ENCODE data around the gene BCAR1. TPM values are rescaled to one million over a fixed set of nuclear protein-coding genes. Genes with fewer than 3 reads are reported as not detected.
"Not testable (repeated sequence)": the region's sequence is repeated elsewhere in the genome, so short reads cannot be mapped to it uniquely, and the experiment has no call there.

The BCAR1 gene
- polyA plus RNA-seq, 3 donors: 37.1 to 44.2 (median 37.2) TPM

DNA sequence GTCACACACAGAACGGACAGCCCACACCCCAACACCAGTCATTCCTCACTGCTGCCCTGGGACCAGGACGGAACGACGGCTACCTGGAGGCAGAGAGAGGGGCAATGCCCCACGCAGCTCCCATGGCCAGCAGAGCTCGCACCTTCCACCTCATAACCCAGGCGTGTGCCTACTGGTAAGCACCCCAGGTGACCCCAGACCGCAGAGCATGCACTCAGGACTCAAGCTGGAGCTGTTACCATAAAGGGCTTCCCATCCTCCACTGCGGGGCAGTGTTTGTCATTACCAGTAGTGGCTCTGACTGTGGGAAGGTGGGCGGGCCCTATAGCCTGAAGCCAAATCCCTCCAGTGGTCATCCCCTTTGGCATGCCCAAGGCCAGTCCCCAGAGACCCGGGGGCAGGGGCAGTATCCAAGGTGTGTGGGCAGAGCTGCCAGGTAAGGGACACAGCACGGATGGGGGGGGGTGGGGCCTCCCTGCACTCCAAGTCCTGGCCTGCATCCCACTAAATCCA lies 4.7 kb upstream of the BCAR1 start:
- no peak for DNase-seq (ENCODE audit: low read depth in 3 of 3, low spot score in 2 of 3)

DNA sequence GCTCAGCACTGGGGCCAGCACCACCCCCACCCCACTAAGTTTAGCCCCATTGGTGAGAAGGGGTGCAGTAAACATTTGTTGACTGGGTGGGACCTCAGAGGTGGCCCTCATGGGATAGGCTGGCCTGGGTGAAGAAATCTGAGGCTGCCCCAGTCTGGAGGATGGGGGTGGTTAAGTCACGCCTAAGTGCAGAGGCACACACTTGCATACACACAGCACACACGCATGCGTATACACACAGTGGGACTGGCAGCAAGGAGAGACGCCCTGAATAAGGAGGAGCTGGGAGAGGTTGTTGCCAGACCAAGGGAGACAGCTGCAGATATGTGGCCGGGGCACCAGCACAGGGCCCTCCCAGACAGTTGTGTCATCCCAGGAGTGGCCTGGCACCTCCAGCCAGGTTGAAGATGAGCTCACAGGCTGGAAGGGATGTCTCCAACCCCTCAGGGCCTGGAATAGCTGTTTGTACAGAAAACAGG lies 3.0 kb upstream of the BCAR1 start:
- DNase-seq (ENCODE audit: low read depth in 3 of 3, low spot score in 2 of 3): no peak

DNA sequence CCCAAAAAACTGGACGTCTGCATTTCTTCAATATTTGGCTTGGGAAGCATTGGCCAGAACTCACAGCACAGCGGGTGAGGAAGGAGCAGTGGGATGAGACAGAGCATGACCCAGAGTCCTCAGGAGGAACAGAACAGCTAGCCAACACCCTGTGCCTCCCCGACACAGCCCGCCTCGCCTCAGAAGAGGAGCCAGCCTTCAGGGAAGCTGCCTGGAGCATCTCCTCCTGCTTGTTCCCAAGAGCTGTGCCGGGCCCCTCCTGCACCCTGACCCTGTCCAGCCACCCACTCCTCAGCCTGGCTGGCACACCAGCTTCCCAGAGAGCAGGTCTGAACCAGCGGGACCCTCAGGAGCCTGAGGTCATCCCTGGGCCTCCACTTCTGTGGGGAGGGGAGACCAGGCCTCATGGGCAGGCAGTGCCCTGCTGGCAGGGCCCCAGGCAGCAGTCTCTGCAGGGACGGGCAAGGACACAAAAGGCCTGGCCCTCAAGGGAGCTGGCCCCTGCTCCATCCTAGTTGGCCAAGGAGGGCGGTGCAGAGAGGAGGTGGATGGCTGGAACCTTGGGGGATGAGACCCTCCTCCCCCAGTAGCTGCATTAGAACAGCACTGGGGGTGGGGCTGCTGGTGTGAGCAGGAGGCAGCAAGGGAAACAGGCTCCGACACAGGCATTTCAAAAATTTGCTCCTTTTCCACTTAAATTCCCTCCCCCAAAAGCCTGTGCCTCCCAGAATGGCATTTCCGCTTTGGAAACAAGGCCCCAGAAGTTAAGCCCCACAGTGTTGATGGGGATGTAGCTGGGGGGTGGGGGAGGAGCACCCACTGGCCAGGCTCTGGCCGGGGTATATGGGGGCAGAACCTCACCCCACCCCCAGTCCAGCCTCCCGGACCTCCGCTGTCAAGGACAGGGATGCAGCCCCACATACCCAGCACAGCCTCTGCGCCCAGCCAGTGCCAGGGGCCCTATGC lies 1.8 kb upstream of the BCAR1 start:
- DNase-seq (ENCODE audit: low read depth in 3 of 3, low spot score in 2 of 3): no peak

DNA sequence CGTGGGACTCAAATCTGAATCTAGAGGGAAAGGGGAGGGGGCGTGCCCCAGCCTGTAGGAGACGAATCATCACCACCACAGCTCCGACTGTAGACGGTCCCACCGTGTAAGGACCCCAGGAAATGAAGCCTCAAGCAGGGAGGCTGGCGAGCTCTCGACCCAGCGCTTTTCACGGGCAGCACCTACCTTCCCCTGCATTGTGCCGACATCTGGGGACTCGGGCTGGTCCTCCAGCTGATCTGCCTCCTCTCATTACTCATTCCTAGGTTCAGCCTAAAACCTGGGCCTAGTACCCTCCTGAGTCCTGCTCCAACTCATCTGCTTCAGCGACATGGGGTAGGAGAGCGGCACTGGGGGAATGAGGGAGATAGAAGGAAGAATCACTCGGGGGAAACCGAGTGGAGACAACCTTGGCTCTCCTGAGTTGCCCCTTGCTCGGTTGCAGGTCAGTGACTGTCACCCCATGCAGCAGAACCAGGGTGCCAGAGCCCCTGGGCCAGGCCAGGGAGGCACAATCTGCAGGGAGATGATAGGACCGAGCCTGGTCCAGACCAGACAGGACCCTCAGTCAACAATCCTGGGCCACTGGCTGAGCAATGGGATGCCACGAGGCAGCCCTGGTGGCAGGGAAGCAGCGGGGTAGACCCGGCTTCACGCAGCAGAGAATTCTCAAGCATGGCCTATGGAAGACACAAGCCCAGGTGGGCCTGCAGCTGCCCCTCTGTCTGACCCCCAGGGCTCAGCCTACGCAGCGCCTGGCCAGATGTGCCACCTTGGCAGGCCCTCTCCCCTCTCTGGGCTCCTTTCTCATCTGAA lies 833 bp upstream of the BCAR1 start:
- DNase-seq (ENCODE audit: low read depth in 3 of 3, low spot score in 2 of 3): no peak

DNA sequence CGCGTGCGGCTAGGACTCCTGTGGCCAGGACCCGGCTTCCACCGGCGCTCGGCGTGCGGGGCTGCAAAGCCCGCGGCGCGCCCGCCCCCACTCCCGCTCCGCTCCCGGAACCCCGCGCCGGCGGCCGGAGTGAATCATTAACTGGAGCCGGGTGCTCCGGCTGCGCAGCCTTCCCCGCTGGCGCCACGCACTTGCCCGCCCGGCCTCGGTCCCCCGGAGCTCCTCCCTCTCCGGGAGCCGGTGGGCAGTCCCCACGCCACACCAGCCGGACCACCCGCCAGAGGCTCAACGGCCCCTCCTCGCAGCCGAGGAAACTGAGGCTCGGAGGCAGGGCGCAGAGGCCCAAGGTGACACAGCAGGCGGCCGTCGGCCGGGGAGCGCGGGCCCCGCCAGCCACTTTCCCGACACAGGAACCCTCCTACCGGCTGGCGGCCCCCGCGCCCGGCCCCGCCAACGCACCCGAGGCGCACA lies 580 bp downstream of the BCAR1 start:
- DNase-seq (ENCODE audit: low read depth in 3 of 3, low spot score in 2 of 3): no peak

DNA sequence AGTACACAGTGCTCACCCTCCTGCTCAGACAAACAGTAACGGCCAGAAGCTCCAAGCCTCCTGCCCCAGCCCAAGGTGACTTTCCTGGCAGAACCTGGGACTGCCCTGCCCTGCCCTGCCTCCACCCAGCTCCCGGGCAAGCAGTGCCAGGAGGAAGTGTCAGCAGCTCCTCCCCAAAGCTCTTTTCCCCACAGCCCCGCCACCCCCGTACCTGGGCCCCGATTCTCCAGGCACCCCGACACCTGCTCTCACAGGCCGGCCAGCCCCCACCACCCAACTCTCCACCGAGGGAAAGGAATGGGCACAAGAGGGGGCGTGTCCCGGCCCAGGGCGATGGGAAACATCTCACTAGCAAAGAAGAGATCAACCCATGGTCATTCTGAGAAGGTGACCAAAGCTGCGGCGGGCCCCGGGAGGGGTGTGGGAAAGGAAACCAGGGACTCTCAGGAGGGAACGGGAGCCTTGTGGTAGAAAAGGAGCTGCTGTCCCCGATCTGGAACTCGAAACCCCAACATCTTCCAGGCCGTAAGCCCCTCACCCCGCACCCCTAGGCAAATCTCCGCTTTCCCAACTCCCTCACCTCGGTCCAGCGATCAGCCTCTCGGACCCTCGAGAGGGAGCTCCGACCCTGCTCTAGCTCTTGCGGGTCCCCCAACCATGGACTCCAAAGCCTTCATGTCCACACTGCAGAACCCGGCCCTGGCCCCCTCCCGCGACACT lies 1.2 kb downstream of the BCAR1 start:
- no peak for DNase-seq (ENCODE audit: low read depth in 3 of 3, low spot score in 2 of 3)

DNA sequence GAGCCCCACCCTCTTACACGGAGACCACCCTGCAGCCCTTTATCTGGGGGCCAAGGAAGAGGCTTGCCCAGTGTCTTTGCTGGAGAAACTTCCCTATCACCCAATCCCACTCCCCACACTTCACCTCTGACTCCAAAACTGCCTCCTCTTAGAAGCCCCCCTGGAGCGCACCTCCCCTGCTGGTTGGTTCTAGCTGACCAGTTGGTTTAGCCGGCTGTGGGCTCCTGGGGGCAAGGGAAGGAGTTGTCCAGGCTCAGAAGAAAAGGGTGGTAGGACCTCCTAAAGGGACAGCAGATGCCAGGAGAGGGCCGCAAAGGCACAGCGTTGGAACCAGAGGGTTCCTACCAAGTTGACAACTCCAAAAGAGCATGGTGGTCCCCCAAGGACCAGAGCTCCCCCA lies 2.0 kb downstream of the BCAR1 start:
- DNase-seq (ENCODE audit: low read depth in 3 of 3, low spot score in 2 of 3): no peak

DNA sequence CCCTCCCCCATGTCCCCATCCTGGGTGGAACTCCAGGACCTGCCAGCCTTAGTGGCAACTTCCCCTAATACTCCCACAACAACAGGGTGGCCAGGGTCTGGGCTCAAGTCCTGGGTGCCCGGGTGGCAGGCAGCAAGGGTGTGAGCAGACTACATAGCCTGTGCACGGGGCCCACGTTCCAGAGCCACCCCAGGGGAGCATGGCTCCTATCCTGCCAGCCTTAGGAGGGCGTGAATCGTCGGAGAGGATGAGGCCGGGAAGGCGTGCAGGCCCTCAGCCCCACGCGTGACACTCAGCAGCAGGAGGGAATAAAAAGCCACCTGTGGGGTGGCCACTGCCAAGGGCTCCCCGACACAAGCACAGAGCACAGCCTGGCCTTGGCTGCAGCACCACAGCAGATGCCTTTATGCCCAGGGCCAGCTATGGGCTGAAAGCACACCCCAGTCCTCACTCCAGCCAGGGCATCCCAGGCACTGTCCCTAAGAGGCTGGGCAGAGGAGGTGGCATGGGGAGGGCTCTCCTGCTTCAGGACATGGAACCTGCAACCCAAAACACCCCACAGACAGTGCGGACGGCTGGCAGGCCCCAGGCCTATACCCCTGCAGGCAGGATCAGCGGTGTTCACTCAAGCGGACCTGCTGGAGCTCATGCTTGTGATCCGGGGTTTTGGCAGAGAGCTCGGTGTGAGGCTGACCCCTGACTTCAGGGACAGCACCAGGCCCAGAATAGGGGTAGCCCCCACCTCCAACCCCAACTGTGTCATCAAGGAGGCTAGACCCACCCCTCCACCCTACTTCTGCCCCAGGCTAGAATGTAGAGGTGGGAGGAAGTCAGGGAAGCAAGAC lies 2.7 kb downstream of the BCAR1 start:
- no peak for DNase-seq (ENCODE audit: low read depth in 3 of 3, low spot score in 2 of 3)

DNA sequence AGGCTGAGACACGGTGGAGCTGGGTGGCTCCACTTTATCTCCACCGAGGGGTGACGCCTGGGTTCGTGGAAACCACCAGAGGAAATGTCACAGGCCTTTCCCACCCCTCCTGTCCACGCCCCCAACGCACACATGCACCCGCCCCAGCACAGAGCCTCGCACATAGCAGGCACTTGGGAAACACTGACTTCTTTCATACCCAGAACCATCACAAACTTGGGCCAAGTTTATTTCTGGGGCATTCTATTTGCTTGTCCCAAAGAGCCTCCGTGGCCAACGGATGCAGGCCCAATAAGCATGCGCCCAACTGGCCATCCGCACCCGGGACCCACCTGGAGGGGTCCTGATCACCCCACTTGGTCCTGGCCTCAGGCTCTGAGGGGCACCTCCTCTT lies 3.3 kb downstream of the BCAR1 start:
- no peak for DNase-seq (ENCODE audit: low read depth in 3 of 3, low spot score in 2 of 3)

DNA sequence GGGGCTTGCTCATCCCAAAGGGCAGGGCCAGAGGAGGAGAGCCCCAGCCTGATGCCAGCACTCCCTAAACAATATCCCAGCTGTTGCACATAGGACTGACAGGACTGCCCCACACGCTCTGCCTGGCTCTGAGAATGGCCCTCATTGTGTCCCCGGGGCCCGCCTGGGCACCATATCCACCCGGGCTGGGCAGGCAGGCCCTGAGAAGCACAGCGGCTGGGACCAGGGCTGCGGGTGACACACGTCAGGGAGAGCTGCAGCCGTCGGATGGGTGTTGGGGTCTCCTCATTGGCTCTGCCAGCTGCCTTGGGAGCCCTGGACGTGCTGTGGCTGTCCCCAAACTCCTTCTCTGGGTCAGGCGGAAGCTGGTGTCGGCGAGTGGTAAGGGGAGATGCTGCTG lies 4.2 kb downstream of the BCAR1 start:
- no peak for DNase-seq (ENCODE audit: low read depth in 3 of 3, low spot score in 2 of 3)

DNA sequence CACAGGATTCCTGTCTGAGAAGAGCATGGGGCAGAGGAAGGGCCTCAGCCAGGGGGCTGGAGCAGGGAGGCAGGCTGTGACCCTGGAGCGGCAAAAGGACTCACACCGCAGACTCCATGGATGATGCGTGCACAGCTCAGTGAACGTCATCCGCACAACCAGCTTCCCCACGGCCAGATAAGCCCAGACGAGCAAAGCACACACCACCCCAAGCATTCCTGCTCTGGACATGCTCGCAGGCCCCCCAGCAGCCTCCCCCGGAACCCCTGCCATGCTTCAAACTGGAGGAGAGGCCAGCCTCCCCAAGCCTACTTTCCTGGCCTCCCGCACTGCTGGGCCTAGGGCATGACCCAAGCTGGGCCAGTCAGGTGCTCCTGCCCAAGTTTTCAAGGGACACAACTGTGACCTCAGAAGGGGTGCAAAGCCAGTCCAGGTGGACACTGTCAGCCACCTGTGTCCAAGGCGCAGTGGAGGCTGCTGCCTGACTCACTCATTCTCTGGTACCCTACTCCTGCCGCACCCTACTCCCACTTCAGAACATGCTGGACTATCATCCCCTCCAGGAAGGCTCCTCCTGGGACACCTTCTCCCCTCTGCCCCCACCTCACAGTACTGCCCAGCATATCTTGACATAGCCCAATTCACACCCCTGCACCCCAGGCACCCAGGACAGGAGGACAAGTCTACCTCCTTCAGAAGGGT lies 4.8 kb downstream of the BCAR1 start:
- no peak for DNase-seq (ENCODE audit: low read depth in 3 of 3, low spot score in 2 of 3)

DNA sequence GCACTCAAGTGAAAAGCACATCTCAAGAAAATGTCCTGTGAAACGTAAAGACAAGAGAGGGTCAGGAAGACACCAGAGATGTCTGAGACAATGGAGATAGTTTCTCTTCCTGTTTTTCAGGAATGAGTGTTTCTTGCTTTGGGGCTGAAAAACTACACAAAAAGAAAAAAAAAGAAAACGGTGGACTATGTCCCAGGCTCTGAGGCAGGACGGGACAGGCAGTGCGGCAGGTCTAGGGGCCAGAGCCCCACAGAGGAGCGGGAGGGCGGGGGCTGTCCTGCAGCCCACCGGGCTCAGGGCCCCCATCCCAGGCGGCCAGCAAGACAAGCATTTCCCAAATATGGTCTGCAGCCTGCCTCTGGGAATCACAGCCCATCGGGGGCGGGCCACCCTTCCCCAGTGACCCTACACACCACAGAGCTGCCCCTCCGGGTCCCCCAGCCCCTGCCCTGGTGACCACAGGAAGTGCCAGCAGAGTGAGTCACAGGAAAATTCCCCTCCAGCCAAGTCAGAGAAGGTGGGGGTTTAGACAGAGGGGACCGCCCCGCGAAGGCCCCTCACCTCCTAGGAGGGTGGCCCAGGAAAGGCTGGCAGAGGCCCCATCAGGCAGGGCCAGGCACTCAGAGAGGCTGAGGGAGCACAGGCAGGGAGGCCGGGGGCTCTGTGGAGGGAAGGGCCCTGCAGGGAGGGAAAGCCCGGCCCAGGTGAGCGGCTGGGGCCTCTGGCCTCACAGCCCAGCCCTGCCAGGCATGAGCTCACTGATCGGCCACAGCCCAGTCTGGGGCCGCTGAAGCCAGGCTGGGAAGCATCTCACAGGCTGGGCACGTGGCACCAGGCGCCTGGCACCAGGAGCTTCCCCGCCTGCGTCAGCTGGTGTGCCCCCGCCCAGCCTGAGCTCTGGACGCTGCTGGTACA lies 6.3 kb downstream of the BCAR1 start:
- no peak for DNase-seq (ENCODE audit: low read depth in 3 of 3, low spot score in 2 of 3)

DNA sequence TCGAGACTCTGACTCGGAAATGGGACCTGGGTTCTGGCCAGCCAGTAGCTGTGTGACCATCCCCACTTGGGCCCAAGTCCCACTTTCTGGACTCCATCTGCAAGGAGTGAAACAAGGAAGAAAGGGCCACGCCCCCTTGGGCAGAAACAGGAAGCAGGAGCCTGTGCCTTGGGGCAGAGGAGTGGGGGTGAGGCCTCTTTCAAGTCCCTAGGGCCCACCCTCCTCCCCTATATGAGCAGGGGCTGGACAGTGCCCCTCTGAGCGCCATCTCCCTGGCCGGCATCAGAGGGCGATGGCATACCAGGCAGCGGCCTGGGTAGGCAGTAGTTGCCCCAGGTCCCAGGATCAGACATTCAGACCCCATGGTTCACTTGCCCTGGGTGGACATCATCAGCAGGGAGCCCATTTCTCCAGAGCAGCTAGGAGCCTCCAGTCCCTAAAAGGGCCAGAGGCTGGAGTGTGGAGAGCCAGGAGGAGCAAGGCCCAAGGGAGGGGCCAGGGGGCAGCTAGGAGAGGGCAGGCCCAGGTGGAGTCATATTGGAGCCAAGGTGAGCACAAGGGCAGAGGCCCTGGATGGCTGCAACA lies 7.1 kb downstream of the BCAR1 start:
- no peak for DNase-seq (ENCODE audit: low read depth in 3 of 3, low spot score in 2 of 3)

DNA sequence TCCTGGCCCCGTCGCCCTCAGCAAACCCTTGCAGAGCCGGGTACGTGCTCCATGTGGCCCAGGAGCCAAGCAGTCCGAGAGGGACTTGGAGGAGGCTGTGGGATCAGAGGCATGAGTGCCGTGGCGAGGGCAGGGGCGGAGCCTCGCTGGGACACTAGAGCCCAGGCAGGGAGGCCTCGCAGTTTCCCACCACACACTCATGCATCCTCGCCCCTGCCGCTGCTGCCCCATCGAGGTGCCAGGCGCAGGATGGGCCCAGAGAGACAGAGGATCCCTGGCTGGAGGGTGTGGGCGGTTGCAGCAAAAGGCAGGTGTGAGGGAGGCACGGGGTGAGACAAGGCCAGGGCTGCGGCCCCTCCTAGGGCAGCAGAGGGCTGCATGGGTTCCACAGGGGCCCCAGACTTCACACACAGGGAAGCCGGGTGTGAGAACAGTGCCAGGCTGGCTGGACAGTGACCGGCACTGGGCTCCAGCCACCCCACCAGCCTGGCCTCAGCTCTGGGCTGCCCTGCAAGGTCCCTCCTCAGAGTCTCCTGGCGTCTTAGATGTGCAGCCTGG lies 7.7 kb downstream of the BCAR1 start:
- no peak for DNase-seq (ENCODE audit: low read depth in 3 of 3, low spot score in 2 of 3)

DNA sequence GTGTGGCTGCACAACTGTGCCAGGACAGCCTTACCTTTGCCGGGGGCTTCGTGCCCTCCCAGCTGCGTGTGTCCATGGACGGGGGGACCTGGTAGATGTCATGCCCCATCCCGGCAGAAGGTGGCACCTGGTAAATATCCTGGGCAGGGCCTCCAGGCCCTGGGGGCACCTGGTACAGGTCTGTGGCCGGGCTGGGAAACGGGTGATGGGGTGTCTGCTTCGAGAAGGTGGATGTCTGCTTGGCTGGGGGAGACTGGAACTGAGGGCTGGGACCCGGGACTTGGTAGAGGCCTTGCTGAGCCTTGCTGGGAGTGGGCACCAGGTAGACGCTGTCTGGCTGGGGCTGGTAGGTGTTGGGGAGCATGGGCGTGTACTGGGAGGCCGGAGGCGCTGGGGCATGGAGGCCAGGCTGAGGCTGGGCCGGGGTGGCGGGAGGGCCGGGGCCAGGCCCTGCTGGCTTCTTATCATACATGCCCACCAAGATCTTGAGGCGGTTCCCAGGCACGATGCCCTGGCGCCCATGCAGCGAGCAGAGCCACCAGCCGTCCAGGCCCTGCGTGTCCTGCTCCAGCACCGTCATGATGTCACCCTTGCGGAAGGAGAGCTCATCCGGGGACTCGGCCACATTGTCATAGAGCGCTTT lies 8.9 kb downstream of the BCAR1 start:
- not testable (repeated sequence) for DNase-seq (ENCODE audit: low read depth in 3 of 3, low spot score in 2 of 3)

DNA sequence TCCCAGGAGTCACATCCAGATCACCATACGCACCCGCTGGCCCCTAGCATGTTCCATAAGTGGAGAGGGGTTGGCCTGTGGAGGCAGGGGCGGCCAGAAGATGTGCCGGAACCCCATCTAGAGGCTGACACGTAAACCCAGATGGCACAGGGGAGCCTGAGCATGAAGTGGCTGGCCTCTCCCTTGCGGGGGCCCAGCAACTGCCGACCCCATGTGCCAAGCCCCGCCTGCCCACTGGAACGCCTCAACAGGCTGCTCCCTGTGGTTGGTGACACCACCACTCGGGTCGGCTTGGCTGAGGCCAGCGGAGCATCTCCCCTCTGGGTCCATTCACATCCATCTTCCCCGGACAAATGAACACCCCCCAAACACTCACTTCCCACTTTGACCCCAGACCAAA lies 9.5 kb downstream of the BCAR1 start:
- DNase-seq (ENCODE audit: low read depth in 3 of 3, low spot score in 2 of 3): no peak

DNA sequence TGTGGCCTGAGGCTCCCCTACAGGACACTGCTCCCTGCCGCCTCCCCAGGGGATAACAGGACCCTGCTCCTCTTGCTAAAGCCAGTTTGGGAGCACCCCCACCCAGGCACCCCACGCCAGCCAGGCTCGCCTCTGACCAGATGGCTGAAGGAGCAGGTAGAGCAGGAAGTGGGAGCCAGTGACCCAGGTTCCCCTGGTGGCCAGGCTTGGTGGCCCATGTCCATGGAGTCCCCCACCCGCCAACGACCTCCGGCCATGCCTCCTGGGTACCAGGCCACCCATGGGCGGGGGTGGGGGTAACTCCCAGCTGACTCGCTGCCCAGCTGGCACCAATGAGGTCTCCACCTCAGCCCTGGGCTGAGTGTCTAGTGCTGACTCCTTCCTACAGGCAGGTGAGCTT lies 10.0 kb downstream of the BCAR1 start:
- no peak for DNase-seq (ENCODE audit: low read depth in 3 of 3, low spot score in 2 of 3)
